NCI-H510A treated with DMSO at 0.1 percent for 48 hours (cell line): Measurements from ENCODE around the gene NFIL3.

Experiments used
- DNase-seq: peaks from one replicate; lab custom pipeline; 2025; lab: John Stamatoyannopoulos, UW

NFIL3 gene

DNA sequence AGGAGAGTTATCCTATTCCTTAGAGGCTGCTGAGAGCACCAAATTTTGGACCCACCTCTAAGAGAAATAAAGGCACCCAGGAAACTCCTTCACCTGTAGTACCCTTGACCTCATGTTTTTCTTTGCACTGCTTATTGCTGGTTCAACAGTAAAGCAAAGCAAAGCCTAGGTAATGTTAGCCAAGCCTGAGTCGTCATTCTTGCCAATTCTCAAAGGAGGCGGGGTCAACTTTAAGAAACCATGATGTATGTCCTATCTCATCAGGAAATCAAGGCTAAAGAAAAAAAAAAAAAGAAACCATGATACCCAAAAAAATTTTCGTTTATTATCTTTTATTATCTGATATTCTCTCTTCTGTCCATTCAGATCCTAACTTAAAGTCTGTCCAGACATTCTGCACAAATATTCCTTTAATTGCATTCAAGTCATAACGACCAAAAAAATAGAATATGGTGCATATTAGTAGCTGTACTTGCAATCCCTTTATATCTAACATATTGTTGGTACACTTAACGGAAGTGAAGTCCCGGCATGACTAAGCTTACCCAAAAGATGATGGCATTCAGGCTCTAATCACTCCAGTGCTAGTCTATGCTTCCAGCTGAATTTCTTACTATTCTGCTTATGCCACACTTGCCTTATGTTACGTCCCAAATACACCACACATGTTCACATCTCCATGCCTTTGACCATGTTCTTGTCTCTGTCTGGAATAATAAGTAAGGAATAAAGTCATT, 63.7 kb downstream of the NFIL3 start:
- no peak for DNase-seq

- no peak for DNase-seq
Observed at GRCh38 chr9:91359083-91359482, 64.5 kb downstream of the NFIL3 start.
